CD4-positive, alpha-beta T cell treated with Interleukin-17A for 1 hour (primary cell): ENCODE measurements around the gene TACC2.
A peak's percentile ranks its signal among the peaks of the same experiment; 100 is the strongest.

Source experiments
- DNase-seq: peaks from one replicate; pipeline ENCODE4 v3.0.0-alpha.2; 2020

The TACC2 gene

GRCh38 chr10:122257041-122257440 is 268.1 kb downstream of the TACC2 start:
- DNase-seq = no peak

GRCh38 chr10:122258136-122259074 is 269.4 kb downstream of the TACC2 start:
- no peak for DNase-seq

DNA sequence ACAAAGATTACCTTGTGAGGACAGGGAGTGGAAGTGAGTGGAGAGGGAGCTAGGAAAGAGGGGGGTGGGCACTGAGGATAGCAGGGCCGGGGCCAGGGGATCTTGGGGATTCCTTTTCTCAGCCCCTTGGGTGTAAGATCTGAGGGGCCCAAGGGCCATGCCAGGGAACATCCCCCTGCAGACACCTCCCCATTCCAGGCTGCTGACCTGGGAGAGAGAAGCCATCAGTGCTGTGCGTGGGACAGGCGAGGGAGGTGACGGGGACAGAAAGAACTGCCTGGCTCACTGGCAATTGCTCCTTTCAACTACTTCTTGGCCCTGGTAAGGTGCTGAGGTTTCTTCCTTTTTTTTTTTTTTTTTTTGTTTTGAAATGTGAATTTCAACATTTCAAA is 270.1 kb downstream of the TACC2 start:
- DNase-seq = no peak

DNA sequence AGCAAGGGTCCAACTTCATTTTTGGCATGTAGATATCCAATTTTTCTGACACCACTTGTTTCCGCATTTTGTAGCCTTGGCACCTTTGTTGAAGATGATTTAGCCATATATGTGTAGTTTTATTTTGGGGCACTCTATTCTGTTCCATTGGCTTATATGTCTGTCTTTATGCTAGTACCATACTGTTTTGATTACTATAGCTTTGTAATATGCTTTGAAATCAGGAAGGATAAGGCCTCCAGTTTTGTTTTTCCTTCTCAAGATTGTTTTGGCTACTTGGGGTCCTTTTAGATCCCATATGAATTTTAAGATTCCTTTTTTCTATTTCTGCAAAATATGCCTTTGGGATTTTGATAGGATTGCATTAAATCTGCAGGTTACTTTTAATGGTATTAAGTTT is 272.6 kb downstream of the TACC2 start:
- DNase-seq = no peak

DNA sequence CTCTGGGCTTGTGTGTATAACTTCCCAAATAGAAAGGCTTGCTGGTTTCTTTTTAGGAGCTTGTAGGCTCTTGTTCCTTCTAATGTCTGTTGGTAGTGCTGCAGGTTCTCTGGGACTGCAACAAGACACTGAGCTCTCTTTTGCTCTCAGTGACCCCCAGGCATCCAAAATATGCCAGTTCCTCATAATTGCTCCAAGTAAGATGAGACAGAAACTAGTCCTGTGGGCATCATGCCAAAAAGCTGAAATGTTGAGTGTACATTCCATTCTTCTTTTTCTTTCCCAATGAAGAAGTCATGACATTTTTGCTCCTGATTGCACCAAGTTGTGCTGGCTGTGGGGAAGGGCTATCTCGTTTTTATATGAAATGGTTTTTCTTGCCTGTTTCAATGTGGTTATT is 275.0 kb downstream of the TACC2 start:
- no peak for DNase-seq

- no peak for DNase-seq
Observed at GRCh38 chr10:122264436-122264835, 275.5 kb downstream of the TACC2 start.

- no peak for DNase-seq
Observed at GRCh38 chr10:122264931-122265330, 276.0 kb downstream of the TACC2 start.

DNA sequence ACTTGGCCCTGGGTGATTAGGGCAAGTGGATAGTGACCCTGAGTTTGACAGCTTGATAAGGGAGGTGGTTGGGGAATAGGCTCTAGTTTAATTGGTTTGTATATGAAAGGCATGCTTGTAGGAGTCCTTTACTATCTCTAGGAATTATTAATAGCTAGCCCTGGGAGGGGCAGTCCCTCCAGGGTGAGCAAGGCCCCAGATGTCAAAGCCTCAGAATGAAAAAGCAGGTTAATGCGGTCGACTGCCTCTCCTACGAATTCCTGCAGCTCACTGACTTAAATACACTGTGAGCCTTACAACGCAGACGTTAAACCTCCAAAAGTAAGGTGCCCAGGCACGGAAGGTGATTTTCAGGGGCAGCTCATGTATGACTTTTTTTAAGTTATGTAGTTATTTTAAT is 276.9 kb downstream of the TACC2 start:
- DNase-seq = no peak

- DNase-seq = peak; percentile 33
Observed at GRCh38 chr10:122267849-122268737, 279.1 kb downstream of the TACC2 start.

GRCh38 chr10:122269059-122269687 is 280.2 kb downstream of the TACC2 start:
- DNase-seq = no peak

- DNase-seq = no peak
Observed at GRCh38 chr10:122271076-122271475, 282.1 kb downstream of the TACC2 start, which contains the start of gene BTBD16. TSS of gene BTBD16 (plus strand) at chr10:122271296. CDS start at chr10:122275082, 3,786 bp downstream.

- DNase-seq = no peak
Observed at GRCh38 chr10:122273966-122274545, 285.1 kb downstream of the TACC2 start.

GRCh38 chr10:122276611-122277208 is 287.7 kb downstream of the TACC2 start:
- DNase-seq = no peak

DNA sequence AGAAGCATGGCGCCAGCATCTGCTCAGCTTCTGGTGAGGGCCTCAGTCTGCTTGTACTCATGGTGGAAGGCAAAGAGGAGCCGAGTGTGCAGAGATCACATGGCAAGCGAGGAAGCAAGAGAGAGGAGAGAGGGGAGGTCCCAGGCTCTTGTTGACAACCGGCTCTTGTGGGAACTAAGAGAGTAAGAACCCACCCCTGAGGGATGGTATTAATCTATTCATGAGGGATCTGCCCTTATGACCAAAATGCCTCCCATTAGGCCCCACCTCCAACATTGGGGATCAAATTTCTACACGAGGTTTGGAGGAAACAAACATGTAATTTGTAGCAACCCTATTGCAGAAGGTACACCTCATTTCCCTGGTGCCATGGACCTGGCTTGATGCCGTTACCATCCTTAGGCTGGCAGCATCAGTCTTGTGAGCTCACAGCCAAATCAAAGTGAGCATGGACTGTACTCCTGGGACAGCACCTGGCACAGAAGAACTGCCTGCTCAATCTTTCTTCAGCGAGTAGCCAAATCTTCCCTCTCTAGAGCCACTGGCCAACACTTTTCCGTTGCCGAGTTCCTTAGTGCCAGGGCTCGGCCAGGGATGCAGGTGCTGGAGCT is 288.7 kb downstream of the TACC2 start:
- DNase-seq = no peak

DNA sequence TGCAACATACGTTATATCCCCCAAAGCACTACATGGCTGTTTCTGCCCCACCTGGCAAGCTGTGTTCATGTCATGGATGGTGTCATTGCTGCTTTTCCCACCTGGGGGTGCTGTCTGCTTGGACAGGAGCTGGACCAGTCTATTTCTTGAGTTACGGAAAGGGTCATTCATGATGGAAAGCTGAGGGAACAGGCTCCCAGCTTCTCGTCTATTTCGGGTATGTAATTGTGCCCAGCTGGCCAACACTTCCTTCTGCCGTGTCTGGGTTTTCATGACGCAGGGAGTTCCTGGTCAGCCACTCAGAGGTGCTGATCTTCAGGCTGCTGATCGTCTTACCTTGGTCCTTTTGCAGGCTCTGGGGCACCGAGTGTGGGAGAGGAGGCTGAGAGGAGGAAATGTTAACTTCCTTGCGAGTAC is 290.8 kb downstream of the TACC2 start:
- no peak for DNase-seq

DNA sequence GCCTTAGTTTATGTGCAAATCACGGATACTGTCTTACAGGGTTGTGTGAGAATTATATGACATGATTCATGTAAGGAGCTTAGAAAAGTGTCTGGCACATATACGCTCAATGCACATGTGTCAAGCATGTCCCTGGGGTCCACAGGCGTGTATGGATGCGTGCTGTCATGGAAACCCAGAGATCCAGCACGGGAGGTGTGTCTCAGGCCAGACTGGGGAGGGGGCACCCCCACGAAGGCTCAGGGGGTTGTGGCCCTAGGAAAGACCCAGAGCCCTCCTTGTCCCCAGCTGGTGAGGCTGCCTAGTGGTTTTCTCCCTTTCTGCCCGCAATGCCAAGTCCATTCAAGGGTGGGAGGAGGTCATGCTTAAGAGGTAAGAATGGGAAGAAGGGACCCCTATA is 291.2 kb downstream of the TACC2 start:
- no peak for DNase-seq

DNA sequence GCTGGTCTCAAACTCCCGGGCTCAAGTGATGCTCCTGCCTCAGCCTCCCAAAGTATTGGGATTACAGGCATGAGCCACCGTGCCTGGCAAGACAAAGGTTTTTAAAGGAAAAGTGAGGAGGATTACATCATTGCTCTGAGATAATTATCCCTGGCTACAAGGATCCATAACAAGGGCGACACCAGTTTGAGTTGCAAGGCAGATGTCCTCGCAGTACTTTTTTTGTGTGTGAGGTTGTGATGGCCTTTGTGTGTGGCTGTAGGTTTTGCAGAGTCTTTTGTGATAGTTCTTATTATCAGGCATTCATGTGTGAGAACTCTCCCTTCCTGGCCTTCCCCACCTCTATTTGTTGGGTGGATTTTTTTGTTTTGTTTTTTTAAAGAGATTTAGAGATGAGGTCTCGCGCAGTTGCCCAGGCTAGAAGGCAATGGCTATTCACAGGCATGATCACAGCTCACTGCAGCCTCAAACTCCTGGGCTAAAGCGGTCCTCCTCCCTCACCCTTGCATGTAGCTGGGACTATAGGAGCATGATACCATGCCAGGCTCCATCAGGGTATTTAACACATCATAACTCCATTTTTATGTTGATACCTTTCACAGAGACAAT is 292.2 kb downstream of the TACC2 start:
- no peak for DNase-seq

DNA sequence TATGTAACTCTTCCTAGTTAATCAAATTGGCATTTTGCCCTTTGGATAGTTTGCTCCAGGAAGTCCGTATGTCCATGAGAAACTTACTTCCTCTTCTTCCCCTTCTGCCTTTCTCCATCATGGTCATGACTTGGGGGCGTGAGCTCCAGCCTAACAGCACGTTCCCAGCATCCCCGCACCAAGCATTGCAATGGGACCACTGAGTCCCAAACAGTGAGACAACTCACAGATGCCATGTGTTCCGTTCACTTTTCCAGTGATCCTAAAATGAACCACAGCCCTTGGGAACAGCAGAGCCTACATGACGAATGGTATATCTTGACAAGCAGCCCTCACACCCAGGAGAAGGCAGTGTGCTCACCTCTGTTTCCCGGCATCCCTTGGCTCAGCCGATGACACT is 292.8 kb downstream of the TACC2 start:
- DNase-seq = no peak

DNA sequence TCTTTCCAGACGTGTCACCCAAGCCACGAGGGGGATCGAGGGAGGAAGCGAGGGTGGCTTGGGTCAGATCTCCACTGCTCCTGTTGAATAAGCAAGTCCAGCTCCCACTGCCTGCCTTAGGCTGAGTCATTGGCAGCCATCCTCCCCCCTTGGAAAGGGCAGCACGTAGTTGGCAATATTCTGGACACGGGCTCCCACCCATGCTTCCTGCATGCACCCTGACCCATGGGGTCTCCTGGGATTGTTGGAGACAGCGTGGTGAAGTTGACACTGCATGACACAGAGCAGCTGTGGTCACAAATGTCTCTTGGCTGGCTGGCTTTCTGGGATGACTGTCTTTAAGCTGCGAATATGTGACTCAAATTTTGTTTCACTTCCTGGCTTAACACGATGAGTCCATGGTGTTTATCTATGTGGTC is 293.3 kb downstream of the TACC2 start:
- no peak for DNase-seq

GRCh38 chr10:122282909-122283308 is 293.9 kb downstream of the TACC2 start:
- no peak for DNase-seq
